ENCODE measurements around the gene SPTB. TPM values are rescaled to one million over a fixed set of nuclear protein-coding genes. Genes with fewer than 3 reads are reported as not detected.
A peak's percentile ranks its signal among the peaks of the same experiment; 100 is the strongest.

SPTB gene
- total RNA-seq, 8 experiments from 2014 or later: 0.25 to 9.4 (median 0.84) TPM

GRCh38 chr14:64843548-64843947 lies 36.2 kb downstream of the SPTB start:
- H3K4me1 ChIP-seq (replicated peaks in 1 of 2): no peaks in the 10 kb centered on the region
- no peak overlapping the region for H3K27ac ChIP-seq
- H3K4me3 ChIP-seq: no peak overlapping the region
- ATAC-seq (replicated peaks in 6 of 8): peak in 1 of 8 experiments; percentile 66
- in situ Hi-C loops (cut with MboI; ENCODE audit: low pct_unique_long_range_greater_than_20kb in 2 of 9, low sequenced_read_pairs in 9 of 9, unreplicated experiment in 9 of 9): no loop called here
- 33 to 100% (median 70%) methylated on average over 1 to 5 of the region's 6 CpGs; no CpG with 5 or more reads in 3 of the 10 experiments for WGBS, 10 experiments

- Histone ChIP-seq H3K4me1 (replicated peaks in 1 of 2) (no peaks in the 10 kb centered on the region), H3K27ac (no peak overlapping the region), H3K4me3 (no peak overlapping the region)
- in situ Hi-C loops (cut with MboI; ENCODE audit: low pct_unique_long_range_greater_than_20kb in 2 of 9, low sequenced_read_pairs in 9 of 9, unreplicated experiment in 9 of 9): no loop called here
- no peak for ATAC-seq (replicated peaks in 6 of 8)
- WGBS, 10 experiments: 56 to 100% (median 83%) methylated on average over 1 to 14 of the region's 18 CpGs
Measured at GRCh38 chr14:64841772-64842750, 37.6 kb downstream of the SPTB start.

DNA sequence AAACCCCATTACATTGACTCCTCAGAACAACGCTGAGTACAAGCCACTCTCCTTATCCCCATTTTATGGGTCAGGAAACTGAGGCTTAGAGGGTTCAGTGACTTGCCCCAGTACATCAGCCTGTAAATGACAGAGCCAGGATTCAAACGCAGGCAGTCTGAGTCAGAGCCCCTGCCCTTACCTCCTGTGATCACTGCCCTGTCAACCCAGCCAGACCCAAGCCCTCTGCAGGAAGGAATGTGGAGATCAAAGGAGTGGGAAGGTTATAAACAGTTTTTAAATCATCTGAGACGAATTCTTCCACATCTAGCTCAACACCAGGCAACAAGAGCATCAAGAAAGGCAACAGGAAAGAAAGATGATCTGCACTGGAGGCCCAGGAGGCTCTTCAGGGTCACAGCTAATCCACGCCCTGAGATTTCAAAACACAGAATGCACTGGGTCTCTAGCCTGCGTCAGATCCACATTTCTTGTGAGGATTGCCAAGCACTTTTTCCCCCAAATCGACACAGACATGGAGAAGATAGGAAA lies 38.5 kb downstream of the SPTB start:
- in situ Hi-C loops (cut with MboI; ENCODE audit: low pct_unique_long_range_greater_than_20kb in 2 of 9, low sequenced_read_pairs in 9 of 9, unreplicated experiment in 9 of 9): no loop called here
- Histone ChIP-seq H3K4me1 (replicated peaks in 1 of 2) (peaks cover 0 to 3% of the 10 kb centered on the region in 2 donors), H3K27ac (no peak overlapping the region), H3K4me3 (no peak overlapping the region)
- WGBS, 10 experiments: 33 to 100% (median 62%) methylated on average over 1 to 5 of the region's 6 CpGs; no CpG with 5 or more reads in 3 of the 10 experiments
- peak in 4 of 8 experiments; percentile 54 to 83 (median 72) for ATAC-seq (replicated peaks in 6 of 8)

- in situ Hi-C loops (cut with MboI; ENCODE audit: low pct_unique_long_range_greater_than_20kb in 2 of 9, low sequenced_read_pairs in 9 of 9, unreplicated experiment in 9 of 9): no loop called here
- Histone ChIP-seq H3K4me1 (replicated peaks in 1 of 2) (peaks cover 0 to 3% of the 10 kb centered on the region in 2 donors), H3K4me3 (no peak overlapping the region), H3K27ac (no peak overlapping the region)
- whole genome bisulfite sequencing, 10 experiments: 57 to 100% (median 93%) methylated on average over 1 to 5 of the region's 5 CpGs
- no peak for ATAC-seq (replicated peaks in 6 of 8)
Measured at GRCh38 chr14:64838656-64839055, 41.1 kb downstream of the SPTB start.

DNA sequence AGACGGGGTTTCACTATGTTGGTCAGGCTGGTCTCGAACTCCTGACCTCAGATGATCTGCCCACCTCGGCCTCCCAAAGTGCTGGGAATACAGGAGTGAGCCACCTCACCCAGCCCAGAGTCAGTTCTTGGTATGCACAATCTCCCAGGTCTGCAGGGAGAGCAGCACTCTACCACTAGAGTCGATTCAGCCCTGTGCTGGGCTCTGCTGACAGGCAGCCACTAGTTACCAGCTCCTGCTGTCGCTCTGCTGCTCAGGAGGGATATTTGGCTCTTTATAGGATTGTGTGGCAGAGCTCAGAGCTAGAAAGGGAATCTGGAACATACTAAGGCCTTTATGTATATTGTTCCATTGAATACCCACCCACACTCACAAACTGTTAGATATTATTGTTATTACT lies 44.3 kb downstream of the SPTB start:
- 30 to 100% (median 80%) methylated on average over 1 to 4 of the region's 5 CpGs; no CpG with 5 or more reads in 3 of the 10 experiments for WGBS, 10 experiments
- no peak for ATAC-seq (replicated peaks in 6 of 8)
- Histone ChIP-seq H3K4me1 (replicated peaks in 1 of 2) (peaks cover 0 to 3% of the 10 kb centered on the region in 2 donors), H3K27ac (no peak overlapping the region), H3K4me3 (no peak overlapping the region)
- in situ Hi-C loops (cut with MboI; ENCODE audit: low pct_unique_long_range_greater_than_20kb in 2 of 9, low sequenced_read_pairs in 9 of 9, unreplicated experiment in 9 of 9): no loop called here

- H3K27ac ChIP-seq: no peak overlapping the region
- 6 to 90% (median 67%) methylated on average over 1 to 2 of the region's 3 CpGs; no CpG with 5 or more reads in 3 of the 10 experiments for WGBS, 10 experiments
- no peak overlapping the region for H3K4me3 ChIP-seq
- no peak for ATAC-seq (replicated peaks in 6 of 8)
- in situ Hi-C loops (cut with MboI; ENCODE audit: low pct_unique_long_range_greater_than_20kb in 2 of 9, low sequenced_read_pairs in 9 of 9, unreplicated experiment in 9 of 9): no loop called here
- peaks cover 0 to 3% of the 10 kb centered on the region in 2 donors for H3K4me1 ChIP-seq (replicated peaks in 1 of 2)
Measured at GRCh38 chr14:64834965-64835364, 44.7 kb downstream of the SPTB start.

- Histone ChIP-seq H3K4me1 (replicated peaks in 1 of 2) (peaks cover 0 to 2% of the 10 kb centered on the region in 2 donors), H3K4me3 (no peak overlapping the region), H3K27ac (no peak overlapping the region)
- WGBS, 10 experiments: 38 to 84% (median 76%) methylated on average over 1 to 5 of the region's 5 CpGs; no CpG with 5 or more reads in 1 of the 10 experiments
- peak in 1 of 8 experiments; percentile 23 for ATAC-seq (replicated peaks in 6 of 8)
- in situ Hi-C loops (cut with MboI; ENCODE audit: low pct_unique_long_range_greater_than_20kb in 2 of 9, low sequenced_read_pairs in 9 of 9, unreplicated experiment in 9 of 9): no loop called here
Measured at GRCh38 chr14:64831419-64831818, 48.3 kb downstream of the SPTB start.

DNA sequence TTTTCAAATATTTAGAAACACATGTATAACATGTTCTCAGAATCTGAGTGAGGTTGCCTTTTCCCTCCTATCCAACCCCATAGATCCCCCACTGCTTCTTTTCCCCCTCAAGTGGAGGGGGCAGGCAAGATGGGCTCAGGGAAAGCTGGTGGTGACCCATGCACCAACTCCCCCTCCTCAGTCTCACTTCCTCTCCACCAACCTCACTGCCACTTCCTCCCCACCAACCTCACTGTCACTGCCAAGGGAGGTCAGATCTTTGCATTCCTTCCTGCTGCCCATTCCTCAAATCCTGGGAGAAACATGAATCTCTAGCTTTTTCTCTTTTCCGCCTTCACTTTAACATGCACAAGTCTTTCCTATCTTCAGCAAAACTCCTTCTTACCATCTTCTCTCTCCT lies 48.7 kb downstream of the SPTB start:
- in situ Hi-C loops (cut with MboI; ENCODE audit: low pct_unique_long_range_greater_than_20kb in 2 of 9, low sequenced_read_pairs in 9 of 9, unreplicated experiment in 9 of 9): no loop called here
- WGBS, 10 experiments: 67 to 100% (median 93%) methylated on average over 1 of the region's 1 CpG; no CpG with 5 or more reads in 2 of the 10 experiments
- H3K27ac ChIP-seq: no peak overlapping the region
- peaks cover under 1% of the 10 kb centered on the region in 2 donors for H3K4me1 ChIP-seq (replicated peaks in 1 of 2)
- ATAC-seq (replicated peaks in 6 of 8): no peak
- no peak overlapping the region for H3K4me3 ChIP-seq

DNA sequence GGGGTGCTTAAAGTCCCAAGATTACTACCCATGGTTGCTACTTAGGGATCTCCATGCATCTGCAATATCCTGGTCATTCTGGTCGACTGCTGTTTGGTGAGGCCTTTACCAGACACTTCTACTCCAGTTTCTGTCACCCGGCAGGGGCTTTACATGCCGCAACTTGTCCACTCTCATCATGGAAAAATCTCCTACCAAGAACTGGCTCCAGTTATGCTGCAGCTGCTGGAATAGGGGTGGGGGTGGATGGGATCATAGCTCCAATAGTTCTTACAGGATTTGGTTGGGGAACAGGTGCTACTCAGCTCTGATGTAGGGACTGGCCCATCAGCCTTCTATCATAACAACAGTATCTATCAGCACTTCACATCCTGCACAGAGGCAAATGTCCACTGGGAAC lies 51.6 kb downstream of the SPTB start:
- ATAC-seq (replicated peaks in 6 of 8): no peak
- WGBS, 10 experiments: 40 to 100% (median 74%) methylated on average over 1 to 3 of the region's 3 CpGs; no CpG with 5 or more reads in 4 of the 10 experiments

DNA sequence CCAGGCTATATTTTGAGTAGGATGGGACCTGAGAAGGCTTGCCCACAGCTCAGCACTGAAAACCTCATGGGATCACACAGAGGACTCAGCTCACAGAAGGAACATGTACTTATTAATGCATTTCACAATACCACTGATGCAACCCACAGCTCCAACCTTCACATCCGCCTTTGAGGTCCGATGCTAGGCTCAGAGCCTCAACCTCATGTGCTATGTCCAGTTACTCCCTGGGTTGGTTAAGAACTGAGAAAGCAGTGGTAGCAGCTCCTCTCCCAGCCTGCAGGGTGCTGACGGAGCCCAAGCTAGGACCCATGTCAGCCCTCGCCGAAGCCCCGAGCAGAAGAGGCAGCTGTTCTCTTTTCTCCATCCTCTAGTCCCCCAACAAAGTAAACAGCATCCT lies 52.9 kb downstream of the SPTB start:
- no peak overlapping the region for H3K4me3 ChIP-seq
- peaks cover 18 to 21% of the 10 kb centered on the region in 2 donors for H3K4me1 ChIP-seq (replicated peaks in 1 of 2)
- 72 to 100% (median 92%) methylated on average over 1 to 6 of the region's 6 CpGs; no CpG with 5 or more reads in 4 of the 10 experiments for WGBS, 10 experiments
- no peak overlapping the region for H3K27ac ChIP-seq
- ATAC-seq (replicated peaks in 6 of 8): no peak
- in situ Hi-C loops (cut with MboI; ENCODE audit: low pct_unique_long_range_greater_than_20kb in 2 of 9, low sequenced_read_pairs in 9 of 9, unreplicated experiment in 9 of 9): loop anchor here in 2 of 9 experiments (10.0 kb wide), 1 partner anchor 68 kb away; no protein-coding TSS in a partner anchor

More for the DNA sequence above, 51.6 kb downstream of the SPTB start:
- in situ Hi-C loops (cut with MboI; ENCODE audit: low pct_unique_long_range_greater_than_20kb in 2 of 9, low sequenced_read_pairs in 9 of 9, unreplicated experiment in 9 of 9): loop anchor here in 2 of 9 experiments (10.0 kb wide), 1 partner anchor 67 kb away; no protein-coding TSS in a partner anchor
- H3K4me3 ChIP-seq: no peak overlapping the region
- no peak overlapping the region for H3K27ac ChIP-seq
- H3K4me1 ChIP-seq (replicated peaks in 1 of 2): peaks cover 9 to 11% of the 10 kb centered on the region in 2 donors

DNA sequence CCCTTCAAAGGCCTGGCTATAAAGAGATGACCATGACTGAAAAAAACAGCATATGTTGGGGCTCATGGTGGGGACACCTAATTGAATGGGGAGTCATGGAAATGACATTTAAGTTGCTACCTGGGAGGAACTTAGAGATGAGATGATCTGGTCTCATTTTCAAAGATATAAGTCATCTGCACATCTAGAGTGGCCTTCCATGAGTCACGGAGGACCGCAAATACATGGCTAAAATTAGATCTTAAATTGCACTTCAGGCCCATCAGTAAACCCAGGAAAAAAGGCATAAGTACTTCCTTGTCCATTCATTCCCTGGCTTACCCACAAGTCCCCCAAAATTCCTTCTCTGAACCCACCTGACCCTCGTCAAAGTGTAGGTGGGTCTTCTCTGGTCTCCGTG lies 53.4 kb downstream of the SPTB start:
- in situ Hi-C loops (cut with MboI; ENCODE audit: low pct_unique_long_range_greater_than_20kb in 2 of 9, low sequenced_read_pairs in 9 of 9, unreplicated experiment in 9 of 9): loop anchor here in 2 of 9 experiments (10.0 kb wide), 1 partner anchor 68 kb away; no protein-coding TSS in a partner anchor
- 10 to 100% (median 82%) methylated on average over 1 to 3 of the region's 4 CpGs; no CpG with 5 or more reads in 3 of the 10 experiments for WGBS, 10 experiments
- no peak for ATAC-seq (replicated peaks in 6 of 8)
- Histone ChIP-seq H3K4me1 (replicated peaks in 1 of 2) (peaks cover 18 to 23% of the 10 kb centered on the region in 2 donors), H3K27ac (no peak overlapping the region), H3K4me3 (no peak overlapping the region)

DNA sequence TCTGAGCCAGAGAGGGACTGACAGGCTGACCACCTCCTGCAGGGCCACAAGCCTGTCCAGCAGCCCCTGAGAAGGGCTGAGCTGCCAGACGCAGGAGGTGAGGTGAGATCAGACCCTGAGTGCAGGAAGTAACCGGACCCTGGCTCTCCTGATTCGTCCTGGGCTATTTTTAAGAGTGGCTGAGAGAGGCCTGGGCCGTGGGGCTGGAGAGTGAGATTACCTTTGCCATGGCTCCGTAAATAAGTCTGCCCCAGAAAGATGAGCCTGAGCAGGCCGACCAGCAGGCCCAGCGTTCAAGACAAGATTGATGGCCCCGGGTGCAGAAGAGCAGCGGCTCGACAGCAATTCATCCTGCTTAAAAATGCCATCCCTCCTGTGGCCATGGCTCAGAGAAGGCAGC lies 54.2 kb downstream of the SPTB start:
- ATAC-seq (replicated peaks in 6 of 8): peak in 5 of 8 experiments; percentile 44 to 56 (median 48)
- in situ Hi-C loops (cut with MboI; ENCODE audit: low pct_unique_long_range_greater_than_20kb in 2 of 9, low sequenced_read_pairs in 9 of 9, unreplicated experiment in 9 of 9): loop anchor here in 2 of 9 experiments (10.0 kb wide), 1 partner anchor 69 kb away; no protein-coding TSS in a partner anchor
- no peak overlapping the region for H3K4me3 ChIP-seq
- H3K27ac ChIP-seq: no peak overlapping the region
- peaks cover 18 to 23% of the 10 kb centered on the region in 2 donors for H3K4me1 ChIP-seq (replicated peaks in 1 of 2)
- 0 to 87% (median 30%) methylated on average over 2 to 5 of the region's 10 CpGs; no CpG with 5 or more reads in 6 of the 10 experiments for WGBS, 10 experiments

- ATAC-seq (replicated peaks in 6 of 8): no peak
- Histone ChIP-seq H3K4me3 (no peak overlapping the region), H3K27ac (no peak overlapping the region), H3K4me1 (replicated peaks in 1 of 2) (peaks cover 18 to 23% of the 10 kb centered on the region in 2 donors)
- in situ Hi-C loops (cut with MboI; ENCODE audit: low pct_unique_long_range_greater_than_20kb in 2 of 9, low sequenced_read_pairs in 9 of 9, unreplicated experiment in 9 of 9): loop anchor here in 2 of 9 experiments (10.0 kb wide), 1 partner anchor 70 kb away; no protein-coding TSS in a partner anchor
- WGBS, 10 experiments: 40 to 100% (median 81%) methylated on average over 1 to 4 of the region's 4 CpGs; no CpG with 5 or more reads in 5 of the 10 experiments
Measured at GRCh38 chr14:64825006-64825405, 54.7 kb downstream of the SPTB start.
